HG03039 (cell line): ENCODE results near the gene MINDY1.

ENCODE experiments used
- ATAC-seq: cut with Tn5 transposase; IDR thresholded peaks from one replicate; pipeline ENCODE4 v1.9.1; 2021; ENCODE audit warnings: mild to moderate bottlenecking, moderate library complexity; ENCODE audit not compliant: unreplicated experiment

The MINDY1 gene, protein sequence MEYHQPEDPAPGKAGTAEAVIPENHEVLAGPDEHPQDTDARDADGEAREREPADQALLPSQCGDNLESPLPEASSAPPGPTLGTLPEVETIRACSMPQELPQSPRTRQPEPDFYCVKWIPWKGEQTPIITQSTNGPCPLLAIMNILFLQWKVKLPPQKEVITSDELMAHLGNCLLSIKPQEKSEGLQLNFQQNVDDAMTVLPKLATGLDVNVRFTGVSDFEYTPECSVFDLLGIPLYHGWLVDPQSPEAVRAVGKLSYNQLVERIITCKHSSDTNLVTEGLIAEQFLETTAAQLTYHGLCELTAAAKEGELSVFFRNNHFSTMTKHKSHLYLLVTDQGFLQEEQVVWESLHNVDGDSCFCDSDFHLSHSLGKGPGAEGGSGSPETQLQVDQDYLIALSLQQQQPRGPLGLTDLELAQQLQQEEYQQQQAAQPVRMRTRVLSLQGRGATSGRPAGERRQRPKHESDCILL

DNA sequence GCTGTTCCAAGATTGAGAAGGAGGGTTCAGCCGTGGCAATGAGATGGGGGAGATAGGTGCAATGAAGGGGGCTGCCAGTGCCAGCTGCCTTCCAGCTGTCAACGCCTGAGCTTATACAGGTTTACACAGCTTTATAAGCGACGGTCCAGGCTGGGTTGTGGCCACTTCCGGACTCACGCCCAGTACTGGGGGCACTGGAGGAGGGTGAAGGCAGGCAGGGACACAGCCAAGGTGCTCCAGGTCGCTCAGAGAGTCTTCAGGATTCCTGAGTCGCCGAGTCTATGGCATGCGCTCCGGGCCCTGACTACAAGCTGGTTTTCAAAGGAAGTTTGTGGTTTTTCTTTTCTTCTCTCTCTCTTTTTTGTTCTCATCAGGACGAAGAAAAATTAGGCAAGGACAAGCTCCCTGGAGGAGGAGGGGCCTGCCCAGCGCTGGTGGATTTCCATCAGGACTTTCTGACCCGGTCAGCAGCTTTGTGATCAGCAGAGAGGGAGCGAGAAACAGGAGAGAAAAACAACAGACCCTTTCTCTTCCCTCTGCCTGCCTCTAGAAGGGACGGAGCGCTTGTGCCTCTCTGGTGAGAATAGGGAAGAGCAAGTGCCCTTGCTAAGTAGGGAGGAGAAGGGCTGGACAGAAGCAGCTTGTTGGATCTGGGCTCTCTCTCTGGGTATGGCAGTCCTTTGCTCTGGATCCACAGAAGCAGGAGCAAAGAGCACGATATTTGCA, at the start of gene MINDY1:
Gene MINDY1 (minus strand): TSS at position 576 of the 726 bp plus-strand sequence. CDS start 4,285 bp downstream, outside the sequence.
- no peak for ATAC-seq

DNA sequence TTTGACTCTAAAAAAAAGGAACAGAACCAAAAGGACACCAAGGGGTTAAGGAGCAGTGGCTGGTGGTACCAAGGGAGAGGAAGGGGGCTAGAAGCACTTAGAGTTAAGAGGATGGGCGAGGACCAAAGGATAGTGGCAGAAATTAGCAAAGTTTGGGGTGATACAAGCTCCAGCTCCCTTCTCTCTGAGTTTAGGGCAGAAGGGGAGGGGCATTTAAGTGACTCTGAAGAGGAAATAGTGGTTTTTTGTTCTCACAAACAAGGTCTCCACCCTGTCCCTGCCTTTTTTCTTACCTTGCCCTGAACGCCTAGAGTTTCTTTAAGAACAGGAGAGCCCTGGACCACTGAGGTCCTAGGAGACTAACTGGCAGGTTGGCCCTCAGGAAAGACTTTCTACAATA, 49.4 kb upstream of the MINDY1 start:
- no peak for ATAC-seq

DNA sequence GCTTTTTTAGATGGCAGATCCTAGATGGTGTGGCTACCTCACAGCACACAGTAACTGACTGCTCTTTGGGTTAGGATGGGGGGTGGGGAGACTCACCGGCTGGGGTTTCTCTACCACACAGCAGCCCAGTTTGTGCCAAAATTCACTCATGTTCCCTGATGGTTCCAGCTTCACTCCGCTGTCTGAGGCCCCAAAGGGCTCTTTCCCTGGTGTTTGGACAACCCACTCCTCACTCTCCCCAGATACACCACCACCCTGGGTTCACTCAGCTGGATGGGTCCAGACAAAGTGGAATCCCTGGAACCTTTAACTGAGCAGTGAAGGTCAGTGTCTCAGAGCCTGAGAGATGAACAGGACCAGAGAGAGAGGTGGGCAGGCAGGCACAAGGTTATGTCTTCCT, 48.9 kb upstream of the MINDY1 start:
- no peak for ATAC-seq

DNA sequence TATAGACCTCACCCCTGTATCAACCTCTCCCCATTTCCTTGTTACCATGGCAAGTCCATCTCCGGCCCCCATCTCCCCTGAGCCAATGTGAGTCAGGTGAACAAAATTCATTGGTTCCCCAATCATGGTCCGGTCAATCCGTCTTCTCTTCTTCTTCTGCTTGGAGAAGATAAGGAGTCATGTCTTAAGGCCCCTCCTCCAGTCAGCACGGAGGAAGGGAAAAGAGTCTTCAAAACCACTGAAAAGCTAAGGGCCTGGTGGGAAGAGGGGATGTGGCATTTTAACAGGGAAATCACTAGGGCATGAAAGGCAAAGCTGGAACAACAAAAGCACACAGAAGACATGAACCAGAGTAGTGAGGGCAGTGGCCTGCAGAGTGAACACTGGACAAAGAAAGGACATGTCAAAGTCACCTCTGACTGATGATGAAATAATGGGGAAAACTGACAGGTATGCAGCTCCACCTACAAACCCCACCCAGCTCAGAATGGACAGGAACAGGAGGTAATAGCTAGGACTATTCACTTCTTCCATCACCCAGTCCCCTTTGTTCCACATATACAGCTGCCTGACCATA, 48.4 kb upstream of the MINDY1 start:
- ATAC-seq, result no peak

DNA sequence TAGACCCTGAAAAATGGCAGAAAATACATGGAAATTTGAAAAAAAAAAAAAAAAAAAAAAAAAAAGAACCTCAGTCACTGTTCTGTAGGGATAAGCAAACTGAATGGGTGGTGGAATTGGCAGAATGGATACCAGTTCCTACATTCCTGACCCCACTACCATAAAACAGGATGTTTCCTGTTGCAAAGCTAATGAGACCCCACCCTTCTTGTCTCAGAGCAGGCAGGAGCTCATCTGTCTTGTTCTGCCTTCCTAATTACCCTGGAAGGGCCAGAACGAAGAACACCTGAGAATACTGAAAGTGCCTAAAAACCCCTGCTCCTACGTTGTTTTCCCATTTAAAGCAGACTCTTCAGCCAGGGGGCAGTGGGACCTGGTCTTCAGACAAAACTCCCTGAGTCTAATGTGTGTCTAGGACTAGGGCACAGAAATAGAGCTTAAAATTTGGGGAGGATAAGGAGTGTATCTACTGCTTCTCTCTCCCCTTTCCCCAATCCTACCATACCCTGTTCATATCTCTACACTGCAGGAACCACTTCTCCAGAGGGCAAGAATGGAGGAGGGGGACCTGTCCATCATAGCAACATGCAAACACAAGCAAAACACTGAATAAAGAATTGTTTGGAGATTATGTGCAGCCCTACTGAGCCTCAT, 44.8 kb upstream of the MINDY1 start:
- ATAC-seq, result no peak

DNA sequence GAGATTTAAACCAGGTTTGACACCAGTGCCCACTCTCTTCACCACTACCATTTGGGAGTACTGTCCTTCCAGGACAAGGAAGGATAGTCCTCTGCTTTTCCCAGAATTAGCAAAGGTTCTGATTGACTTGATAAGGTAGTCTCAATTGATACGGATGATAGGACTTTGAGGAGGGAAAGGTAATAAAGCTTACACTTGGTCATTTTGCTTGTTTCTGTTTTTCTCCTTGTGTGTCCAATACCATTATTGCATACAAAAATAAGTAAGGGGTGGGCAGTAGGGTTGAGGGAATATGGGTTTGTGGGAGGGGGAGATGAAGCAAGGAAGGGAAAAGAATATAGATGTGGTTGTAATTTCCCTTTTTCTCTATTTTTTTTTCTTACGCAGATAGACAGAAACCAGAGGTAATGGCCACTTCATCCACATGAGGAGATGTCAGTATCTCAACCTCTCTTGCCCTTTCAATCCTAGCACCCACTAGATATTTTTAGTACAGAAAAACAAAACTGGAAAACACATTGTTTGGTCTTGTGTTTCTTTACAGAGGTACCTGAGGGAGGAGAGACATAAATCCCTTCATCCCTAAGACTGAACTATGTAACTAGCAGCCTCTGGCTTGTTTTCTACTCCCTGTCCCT, 43.5 kb upstream of the MINDY1 start:
- ATAC-seq, result no peak

DNA sequence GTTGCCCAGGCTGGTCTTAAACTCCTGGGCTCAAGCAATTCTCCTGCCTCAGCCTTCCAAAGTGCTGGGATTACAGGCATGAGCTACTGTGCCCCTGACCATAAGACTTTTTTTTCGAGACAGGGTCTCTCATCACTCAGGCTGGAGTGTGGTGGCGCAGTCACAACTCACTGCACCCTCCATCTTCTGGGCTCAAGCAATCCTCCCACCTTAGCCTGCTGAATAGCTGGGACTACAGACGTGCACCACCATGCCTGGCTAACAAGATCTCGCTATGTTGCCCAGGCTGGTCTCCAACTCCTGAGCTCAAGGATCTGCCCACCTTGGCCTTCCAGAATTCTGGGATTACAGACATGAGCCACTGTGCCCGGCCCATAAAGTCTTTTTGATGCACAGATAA, 42.8 kb upstream of the MINDY1 start:
- ATAC-seq, result no peak

DNA sequence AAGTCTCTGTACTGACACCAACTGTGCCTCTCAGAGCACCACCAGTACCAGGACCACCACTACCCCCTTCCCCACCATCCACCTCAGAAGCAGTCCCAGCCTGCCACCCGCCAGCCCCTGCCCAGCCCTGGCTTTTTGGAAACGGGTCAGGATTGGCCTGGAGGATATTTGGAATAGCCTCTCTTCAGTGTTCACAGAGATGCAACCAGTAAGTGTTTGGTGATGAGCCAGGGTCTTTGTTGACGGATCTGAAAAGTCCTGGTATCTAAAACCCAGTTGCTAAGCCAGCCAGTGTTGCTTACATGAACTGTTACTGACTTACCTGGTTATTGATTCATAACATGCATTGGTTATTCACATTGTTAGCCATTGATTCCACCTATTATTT, 41.9 kb upstream of the MINDY1 start:
- ATAC-seq, result no peak

DNA sequence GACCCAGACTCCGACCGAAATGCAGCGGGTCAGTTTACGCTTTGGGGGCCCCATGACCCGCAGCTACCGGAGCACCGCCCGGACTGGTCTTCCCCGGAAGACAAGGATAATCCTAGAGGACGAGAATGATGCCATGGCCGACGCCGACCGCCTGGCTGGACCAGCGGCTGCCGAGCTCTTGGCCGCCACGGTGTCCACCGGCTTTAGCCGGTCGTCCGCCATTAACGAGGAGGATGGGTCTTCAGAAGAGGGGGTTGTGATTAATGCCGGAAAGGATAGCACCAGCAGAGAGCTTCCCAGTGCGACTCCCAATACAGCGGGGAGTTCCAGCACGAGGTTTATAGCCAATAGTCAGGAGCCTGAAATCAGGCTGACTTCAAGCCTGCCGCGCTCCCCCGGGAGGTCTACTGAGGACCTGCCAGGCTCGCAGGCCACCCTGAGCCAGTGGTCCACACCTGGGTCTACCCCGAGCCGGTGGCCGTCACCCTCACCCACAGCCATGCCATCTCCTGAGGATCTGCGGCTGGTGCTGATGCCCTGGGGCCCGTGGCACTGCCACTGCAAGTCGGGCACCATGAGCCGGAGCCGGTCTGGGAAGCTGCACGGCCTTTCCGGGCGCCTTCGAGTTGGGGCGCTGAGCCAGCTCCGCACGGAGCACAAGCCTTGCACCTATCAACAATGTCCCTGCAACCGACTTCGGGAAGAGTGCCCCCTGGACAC, 41.4 kb upstream of the MINDY1 start:
- ATAC-seq, result no peak

DNA sequence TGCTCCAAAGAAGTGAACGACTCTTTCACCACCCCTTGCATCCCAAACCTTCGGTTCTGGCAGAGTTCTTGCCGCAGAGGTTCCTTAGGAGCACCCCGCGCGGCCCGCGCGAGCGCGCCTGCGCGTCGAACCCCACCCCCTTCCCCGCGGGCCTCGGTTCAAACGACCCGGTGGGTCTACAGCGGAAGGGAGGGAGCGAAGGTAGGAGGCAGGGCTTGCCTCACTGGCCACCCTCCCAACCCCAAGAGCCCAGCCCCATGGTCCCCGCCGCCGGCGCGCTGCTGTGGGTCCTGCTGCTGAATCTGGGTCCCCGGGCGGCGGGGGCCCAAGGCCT, 40.9 kb upstream of the MINDY1 start, which contains the start of gene C1orf56:
Gene C1orf56 (plus strand): TSS at position 161 of the 334 bp plus-strand sequence. CDS start 97 bp downstream, at position 258.
- ATAC-seq, result no peak

DNA sequence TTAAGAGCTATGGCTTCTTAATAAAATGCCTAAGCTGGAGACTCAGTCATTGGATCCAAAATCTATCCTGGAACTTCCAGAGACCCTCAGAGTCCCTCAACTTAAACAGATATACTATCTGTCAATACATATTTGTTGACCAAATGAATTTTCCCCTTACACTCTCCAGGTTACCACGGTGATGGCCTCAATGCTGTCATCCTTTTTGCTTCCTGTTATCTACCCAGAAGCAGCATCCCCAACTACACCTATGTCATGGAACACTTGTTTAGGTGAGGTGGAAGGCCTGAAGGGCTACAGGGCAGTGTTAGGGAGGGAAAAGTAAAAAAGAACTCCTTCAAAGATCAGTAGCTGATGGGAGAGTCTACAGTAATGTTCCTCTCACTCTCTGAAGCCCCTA, 36.5 kb upstream of the MINDY1 start:
- ATAC-seq, result no peak

DNA sequence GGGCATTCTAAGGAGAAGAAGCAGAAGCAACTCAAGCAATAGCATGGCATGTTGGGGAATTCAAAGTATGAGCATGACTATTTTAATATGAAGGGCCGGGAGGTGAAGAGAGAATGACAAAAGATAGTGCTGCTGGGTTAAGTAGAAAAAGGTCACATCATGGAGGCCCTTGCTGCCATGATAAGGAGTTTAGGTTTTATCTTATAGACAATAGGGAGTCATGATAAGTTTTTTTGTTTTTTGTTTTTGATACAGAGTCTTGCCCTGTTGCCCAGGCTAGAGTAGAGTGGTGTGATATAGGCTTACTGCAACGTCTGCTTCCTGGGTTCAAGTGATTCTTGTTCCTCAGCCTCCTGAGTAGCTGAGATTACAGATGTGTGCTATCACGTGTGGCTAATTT, 32.8 kb upstream of the MINDY1 start:
- ATAC-seq, result no peak

DNA sequence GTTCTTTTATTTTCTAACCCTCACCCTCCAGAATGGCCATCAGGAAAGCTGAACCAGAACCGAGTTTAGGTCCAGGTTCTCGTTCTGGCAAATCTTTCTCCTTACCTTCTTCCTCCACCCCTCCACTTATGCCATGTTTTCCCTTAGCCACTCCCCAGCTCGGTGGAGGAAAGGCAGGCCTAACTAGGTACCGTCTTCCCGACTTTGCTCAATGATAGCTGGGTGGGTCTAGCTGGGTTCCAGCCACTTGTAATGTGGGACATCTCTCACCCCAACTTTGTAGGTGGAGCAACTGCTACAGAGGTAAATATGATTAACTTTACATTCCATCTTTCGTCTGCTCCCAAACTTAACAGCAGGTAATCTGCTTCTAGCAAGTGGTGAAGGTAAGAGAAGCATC, 30.3 kb upstream of the MINDY1 start:
- ATAC-seq, result no peak

DNA sequence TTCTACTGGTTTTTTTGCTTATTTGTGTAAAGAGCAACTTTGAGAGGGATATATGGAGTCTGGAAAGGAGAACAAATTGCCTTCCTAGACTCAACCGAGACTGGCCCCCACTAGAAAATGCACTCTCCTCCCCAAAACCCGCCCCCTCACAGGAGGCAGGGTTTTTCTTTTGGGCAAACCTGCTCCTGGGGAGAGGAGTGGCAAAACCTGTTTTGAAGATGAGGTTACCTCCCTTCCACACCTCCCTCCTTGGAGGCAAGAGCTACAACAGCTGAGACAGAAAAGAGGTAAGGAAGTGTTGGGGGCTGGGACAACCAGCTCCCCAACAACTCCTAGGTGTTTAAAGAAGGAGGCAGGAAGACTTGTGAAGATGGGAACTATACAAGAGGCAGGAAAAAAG, 29.7 kb upstream of the MINDY1 start, which contains the start of gene BNIPL:
Gene BNIPL (plus strand): TSS at position 231 of the 400 bp plus-strand sequence. CDS start 140 bp downstream, at position 371.
- no peak for ATAC-seq

DNA sequence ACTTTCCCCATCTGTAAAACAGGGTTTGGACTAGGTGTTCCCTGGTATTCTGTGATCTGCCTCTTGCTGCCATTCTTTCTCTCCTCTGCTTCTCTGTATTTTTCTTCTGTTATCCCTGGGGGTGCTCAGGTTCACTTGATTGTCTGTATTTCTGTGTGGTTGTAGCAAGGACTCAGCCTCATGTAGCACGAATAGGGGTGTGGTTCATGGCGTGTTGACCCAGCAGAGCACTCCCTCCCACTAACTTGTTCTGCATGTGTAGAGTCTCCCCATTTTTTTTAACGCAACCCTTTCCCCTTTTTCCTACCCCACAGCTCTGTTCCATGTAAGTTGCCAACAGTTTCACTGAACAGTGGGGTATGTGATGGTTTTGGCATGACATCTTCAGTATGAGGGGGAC, 28.5 kb upstream of the MINDY1 start:
- no peak for ATAC-seq

DNA sequence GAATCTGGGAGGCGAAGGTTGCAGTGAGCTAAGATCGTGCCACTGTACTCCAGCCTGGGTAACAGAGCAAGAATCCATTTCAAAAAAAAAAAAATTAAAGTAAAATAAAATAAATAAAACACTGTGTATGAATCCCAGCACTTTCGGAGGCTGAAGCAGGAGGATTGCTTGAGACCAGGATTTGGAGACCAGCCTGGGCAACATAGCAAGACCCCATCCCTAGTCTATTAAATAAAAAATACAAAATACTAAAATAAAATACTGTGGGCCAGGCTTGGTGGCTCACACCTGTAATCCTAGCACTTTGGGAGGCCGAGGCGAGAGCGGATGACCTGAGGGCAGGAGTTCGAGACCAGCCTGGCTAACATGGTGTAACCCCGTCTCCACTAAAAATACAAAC, 25.5 kb upstream of the MINDY1 start:
- ATAC-seq, result no peak

DNA sequence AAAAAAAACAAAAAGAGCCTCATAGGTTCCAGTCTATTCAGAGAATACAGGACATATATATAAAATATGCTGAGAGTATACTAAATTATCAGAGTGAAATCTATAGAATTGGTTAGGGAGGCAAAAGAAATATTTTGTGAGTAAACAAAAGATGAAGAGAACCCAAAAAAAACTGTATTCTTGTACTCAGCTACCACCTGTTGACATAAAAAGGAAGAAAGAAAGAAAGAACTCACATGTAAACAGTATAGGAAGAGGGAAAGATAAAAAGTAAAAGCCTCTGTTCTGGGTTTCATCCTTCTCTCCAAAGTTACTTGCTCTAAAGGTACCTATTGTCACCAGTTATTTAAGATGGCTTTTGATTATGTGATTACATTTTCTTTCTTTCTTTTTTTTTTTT, 19.8 kb upstream of the MINDY1 start:
- ATAC-seq, result no peak

DNA sequence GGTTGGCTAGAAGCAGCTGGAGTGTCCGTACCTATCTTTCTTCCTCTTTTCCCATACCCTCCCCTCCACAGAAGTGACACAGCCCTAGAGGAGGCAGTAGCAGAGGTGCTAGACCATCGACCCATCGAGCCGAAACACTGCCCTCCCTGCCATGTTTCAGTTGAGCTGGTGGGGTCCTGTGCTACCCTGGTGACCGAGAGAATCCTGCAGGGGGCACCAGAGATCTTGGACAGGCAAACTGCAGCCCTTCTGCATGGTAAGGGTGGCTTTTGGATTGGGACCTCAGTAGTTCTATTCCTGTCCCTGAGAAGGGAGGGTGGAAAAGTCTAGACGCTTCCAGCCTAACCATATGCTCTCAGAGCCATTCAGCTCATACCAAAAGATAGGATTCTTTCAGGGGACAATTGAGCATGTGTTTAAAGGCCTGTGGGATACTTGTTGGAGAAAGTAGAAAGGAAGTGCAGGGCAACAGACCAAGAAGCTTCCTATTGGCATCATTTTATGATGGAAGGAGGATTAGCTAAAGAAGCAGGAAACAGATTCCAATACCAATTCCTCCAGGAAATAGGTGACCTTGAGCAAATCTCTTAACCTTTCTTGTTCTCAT, 17.9 kb upstream of the MINDY1 start:
- no peak for ATAC-seq

DNA sequence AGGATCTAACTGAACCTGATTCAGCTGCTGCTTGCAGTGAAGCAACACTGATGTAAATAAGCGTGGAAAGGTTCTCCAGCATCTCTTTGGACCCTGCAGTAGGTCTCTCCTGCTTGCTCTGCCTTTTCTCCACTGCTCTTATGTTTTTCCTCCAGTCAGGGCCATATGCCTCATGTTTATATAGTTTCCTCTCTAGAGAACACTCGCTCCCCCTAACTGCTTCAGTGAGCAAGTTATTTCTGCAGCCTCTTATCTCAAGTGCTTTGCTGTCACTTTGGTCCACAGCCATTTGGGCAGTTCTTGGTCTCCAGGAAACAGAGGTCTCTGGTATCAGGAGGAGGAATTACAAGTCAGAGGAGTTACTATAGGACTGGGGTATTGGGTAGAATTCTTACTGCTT, 6.8 kb upstream of the MINDY1 start:
- ATAC-seq, result no peak
